ENCODE results near the gene AKAP1. TPM values are rescaled to one million over a fixed set of nuclear protein-coding genes. Genes with fewer than 3 reads are reported as not detected.

The AKAP1 gene
- polyA plus RNA-seq, 1 donor (not counting 4 experiments of a cell fraction or from before 2014, with no cell fraction given): 24.1 TPM

DNA sequence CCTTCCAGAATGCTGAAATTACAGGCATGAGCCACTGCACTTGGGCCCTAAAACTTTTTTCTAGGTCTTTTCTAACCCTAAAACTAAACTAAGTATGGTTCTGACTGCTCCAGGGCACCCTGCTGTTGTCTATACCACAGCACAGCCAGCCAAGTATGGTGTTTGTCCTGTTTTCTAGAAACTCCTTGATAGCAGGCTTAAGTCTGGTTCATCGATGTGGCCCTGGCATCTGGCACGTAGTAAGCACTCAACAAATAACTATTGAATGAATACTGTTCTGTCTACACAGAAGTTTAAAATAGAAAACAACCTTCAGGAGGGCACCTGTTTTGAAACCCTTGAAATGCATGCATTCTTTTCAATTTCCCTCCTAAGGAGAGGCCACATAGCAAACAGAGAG lies 44.5 kb upstream of the AKAP1 start:
- Histone ChIP-seq H3K4me2 (ENCODE audit: control insufficient read depth, extremely low read depth, insufficient read depth, low read depth, low read length) (no peak overlapping the region), H4K20me1 (ENCODE audit: control insufficient read depth, extremely low read depth, insufficient read depth, low read length) (no peaks in the 10 kb centered on the region), H3K4me1 (ENCODE audit: control insufficient read depth, extremely low read depth, insufficient read depth, low read length) (peaks cover 8% of the 10 kb centered on the region), H3K9ac (ENCODE audit: control insufficient read depth, extremely low read depth, insufficient read depth, low read length) (no peak overlapping the region), H3K9me3 (ENCODE audit: control insufficient read depth, low read depth, low read length) (no peaks in the 10 kb centered on the region), H3K27ac (ENCODE audit: control insufficient read depth, insufficient read depth, low read length) (no peak overlapping the region), H2AFZ (ENCODE audit: control insufficient read depth, low read length) (no peak overlapping the region), H3K79me2 (ENCODE audit: control insufficient read depth, insufficient read depth, low read length) (no peaks in the 10 kb centered on the region), H3K4me3 (ENCODE audit: control insufficient read depth in 2 of 3, extremely low read depth in 1 of 3, insufficient read depth in 2 of 3, low read depth in 1 of 3, low read length in 3 of 3) (no peak overlapping the region), H3K36me3 (ENCODE audit: control insufficient read depth in 2 of 2, extremely low read depth in 1 of 2, insufficient read depth in 2 of 2, low read length in 2 of 2) (no peaks in the 10 kb centered on the region), H3K9me1 (ENCODE audit: control insufficient read depth, extremely low read depth, insufficient read depth, low read length) (no peaks in the 10 kb centered on the region), H3K27me3 (ENCODE audit: control insufficient read depth, extremely low read depth, insufficient read depth, low read length) (peaks cover 38% of the 10 kb centered on the region)
- FAIRE-seq (no peak), DNase-seq (ENCODE audit: low read depth, low spot score) (no peak)
- TF ChIP-seq, protein P1, sequence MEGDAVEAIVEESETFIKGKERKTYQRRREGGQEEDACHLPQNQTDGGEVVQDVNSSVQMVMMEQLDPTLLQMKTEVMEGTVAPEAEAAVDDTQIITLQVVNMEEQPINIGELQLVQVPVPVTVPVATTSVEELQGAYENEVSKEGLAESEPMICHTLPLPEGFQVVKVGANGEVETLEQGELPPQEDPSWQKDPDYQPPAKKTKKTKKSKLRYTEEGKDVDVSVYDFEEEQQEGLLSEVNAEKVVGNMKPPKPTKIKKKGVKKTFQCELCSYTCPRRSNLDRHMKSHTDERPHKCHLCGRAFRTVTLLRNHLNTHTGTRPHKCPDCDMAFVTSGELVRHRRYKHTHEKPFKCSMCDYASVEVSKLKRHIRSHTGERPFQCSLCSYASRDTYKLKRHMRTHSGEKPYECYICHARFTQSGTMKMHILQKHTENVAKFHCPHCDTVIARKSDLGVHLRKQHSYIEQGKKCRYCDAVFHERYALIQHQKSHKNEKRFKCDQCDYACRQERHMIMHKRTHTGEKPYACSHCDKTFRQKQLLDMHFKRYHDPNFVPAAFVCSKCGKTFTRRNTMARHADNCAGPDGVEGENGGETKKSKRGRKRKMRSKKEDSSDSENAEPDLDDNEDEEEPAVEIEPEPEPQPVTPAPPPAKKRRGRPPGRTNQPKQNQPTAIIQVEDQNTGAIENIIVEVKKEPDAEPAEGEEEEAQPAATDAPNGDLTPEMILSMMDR (optimal IDR thresholded peaks at IDR 0.05 in 1 of 3, IDR thresholded peaks at IDR 0.05 in 1 of 3, conservative IDR thresholded peaks at IDR 0.05 in 1 of 3; ENCODE audit: extremely low read depth in 1 of 3, insufficient read depth in 2 of 3, low read length in 3 of 3): no peak
- no peak for TF ChIP-seq EZH2 (IDR thresholded peaks at IDR 0.05; ENCODE audit: low read length)
- dilution Hi-C loops (cut with MboI; ENCODE audit: extremely low pct_ligation_motif_present, low sequenced_read_pairs): no loop called here

GRCh38 chr17:57043276-57043675 lies 41.8 kb upstream of the AKAP1 start:
- Histone ChIP-seq H3K4me3 (ENCODE audit: control insufficient read depth in 2 of 3, extremely low read depth in 1 of 3, insufficient read depth in 2 of 3, low read depth in 1 of 3, low read length in 3 of 3) (no peak overlapping the region), H3K79me2 (ENCODE audit: control insufficient read depth, insufficient read depth, low read length) (no peaks in the 10 kb centered on the region), H3K27ac (ENCODE audit: control insufficient read depth, insufficient read depth, low read length) (no peak overlapping the region), H2AFZ (ENCODE audit: control insufficient read depth, low read length) (no peak overlapping the region), H3K36me3 (ENCODE audit: control insufficient read depth in 2 of 2, extremely low read depth in 1 of 2, insufficient read depth in 2 of 2, low read length in 2 of 2) (no peaks in the 10 kb centered on the region), H4K20me1 (ENCODE audit: control insufficient read depth, extremely low read depth, insufficient read depth, low read length) (no peaks in the 10 kb centered on the region), H3K9me1 (ENCODE audit: control insufficient read depth, extremely low read depth, insufficient read depth, low read length) (no peaks in the 10 kb centered on the region), H3K9ac (ENCODE audit: control insufficient read depth, extremely low read depth, insufficient read depth, low read length) (no peak overlapping the region), H3K4me2 (ENCODE audit: control insufficient read depth, extremely low read depth, insufficient read depth, low read depth, low read length) (no peak overlapping the region), H3K9me3 (ENCODE audit: control insufficient read depth, low read depth, low read length) (no peaks in the 10 kb centered on the region), H3K4me1 (ENCODE audit: control insufficient read depth, extremely low read depth, insufficient read depth, low read length) (peaks cover 12% of the 10 kb centered on the region), H3K27me3 (ENCODE audit: control insufficient read depth, extremely low read depth, insufficient read depth, low read length) (peaks cover 34% of the 10 kb centered on the region)
- DNase-seq (ENCODE audit: low read depth, low spot score): no peak
- TF ChIP-seq, protein P1 (optimal IDR thresholded peaks at IDR 0.05 in 1 of 3, IDR thresholded peaks at IDR 0.05 in 1 of 3, conservative IDR thresholded peaks at IDR 0.05 in 1 of 3; ENCODE audit: extremely low read depth in 1 of 3, insufficient read depth in 2 of 3, low read length in 3 of 3): no peak
- no peak for TF ChIP-seq EZH2 (IDR thresholded peaks at IDR 0.05; ENCODE audit: low read length)
- FAIRE-seq: no peak
- dilution Hi-C loops (cut with MboI; ENCODE audit: extremely low pct_ligation_motif_present, low sequenced_read_pairs): no loop called here
